HEK293 (cell line): ENCODE data around the gene LSM3.

Experiments used
- CTCF ChIA-PET: fragments of 350-600 bp; formaldehyde crosslinking; extraction: SDS; loops from one replicate; lab custom pipeline; 2021; ENCODE audit warnings: antibody characterized with exemption; lab: Yijun Ruan, JAX
- POLR2A ChIA-PET: fragments of 300-600 bp; formaldehyde crosslinking; extraction: SDS; loops from one replicate; lab custom pipeline; 2020; ENCODE audit warnings: antibody characterized with exemption, inconsistent platforms; lab: Yijun Ruan, JAX
- H3K27ac ChIP-seq: fragments of 200-500 bp; sonication (Bioruptor generic); 2 replicates; pipeline ENCODE4 v1.5.1; 2014; ENCODE audit warnings: low read depth, low read length, control low read depth, inconsistent platforms; ENCODE audit errors: extremely low read depth
- H3K36me3 ChIP-seq, 2 experiments: fragments of 200-500 bp in 1 of 2; sonication (Bioruptor generic) in 1 of 2; 1 replicate in 1 of 2; 2 replicates in 1 of 2; pipeline ENCODE4 v1.5.1; 2014 to 2017; ENCODE audit warnings: inconsistent platforms in 2 of 2, low read length in 2 of 2; ENCODE audit not compliant: control insufficient read depth in 2 of 2, insufficient read depth in 1 of 2
- H3K4me1 ChIP-seq: fragments of 200-500 bp; sonication (Bioruptor generic); 2 replicates; pipeline ENCODE4 v1.5.1; 2014; ENCODE audit warnings: mild to moderate bottlenecking, low read length, inconsistent platforms; ENCODE audit not compliant: control insufficient read depth, insufficient read depth
- H3K4me3 ChIP-seq: 2 replicates; pipeline ENCODE4 v1.5.1; 2011; ENCODE audit warnings: low read depth, mild to moderate bottlenecking, control low read depth, low read length, moderate library complexity
- H3K9me3 ChIP-seq: fragments of 200-500 bp; sonication (Bioruptor generic); 2 replicates; pipeline ENCODE4 v1.5.1; 2014; ENCODE audit warnings: low read depth, low read length, inconsistent platforms; ENCODE audit not compliant: control insufficient read depth, insufficient read depth
- BCL6B ChIP-seq: fragments of 450-650 bp; formaldehyde crosslinking; IDR thresholded peaks from 2 replicates; pipeline ENCODE4 v1.5.1; 2017; ENCODE audit warnings: missing biosample characterization, missing genetic modification characterization
- KLF16 ChIP-seq: fragments of 450-650 bp; formaldehyde crosslinking; IDR thresholded peaks from 2 replicates; pipeline ENCODE4 v1.5.1; 2017; ENCODE audit warnings: missing biosample characterization, missing genetic modification characterization
- MYNN ChIP-seq: fragments of 450-650 bp; formaldehyde crosslinking; IDR thresholded peaks from 2 replicates; pipeline ENCODE4 v1.5.1; 2016; ENCODE audit warnings: missing biosample characterization, missing genetic modification characterization, borderline replicate concordance
- SALL2 ChIP-seq: fragments of 450-650 bp; formaldehyde crosslinking; IDR thresholded peaks from 2 replicates; pipeline ENCODE4 v1.5.0; 2017; ENCODE audit warnings: missing biosample characterization, mild to moderate bottlenecking, missing genetic modification characterization, borderline replicate concordance
- SETDB1 ChIP-seq: IDR thresholded peaks from one replicate; pipeline ENCODE4 v1.6.1; 2017; ENCODE audit warnings: mild to moderate bottlenecking, low read length, moderate library complexity, mixed read lengths; ENCODE audit not compliant: insufficient read length
- YY2 ChIP-seq: fragments of 450-650 bp; formaldehyde crosslinking; IDR thresholded peaks from 2 replicates; pipeline ENCODE4 v1.5.1; 2016; ENCODE audit warnings: missing biosample characterization, missing genetic modification characterization
- ZBTB1 ChIP-seq: fragments of 450-650 bp; formaldehyde crosslinking; IDR thresholded peaks from 2 replicates; pipeline ENCODE4 v1.5.1; 2016; ENCODE audit warnings: missing biosample characterization, missing genetic modification characterization
- ZNF140 ChIP-seq: fragments of 450-650 bp; formaldehyde crosslinking; IDR thresholded peaks from 2 replicates; pipeline ENCODE4 v1.5.1; 2016; ENCODE audit warnings: missing biosample characterization, missing genetic modification characterization
- ZNF184 ChIP-seq: fragments of 450-650 bp; IDR thresholded peaks from 2 replicates; pipeline ENCODE4 v1.5.1; 2018; ENCODE audit warnings: missing biosample characterization, mild to moderate bottlenecking, missing genetic modification characterization
- ZNF2 ChIP-seq: fragments of 450-650 bp; formaldehyde crosslinking; IDR thresholded peaks from 2 replicates; pipeline ENCODE4 v1.5.1; 2016; ENCODE audit warnings: missing biosample characterization, missing genetic modification characterization
- ZNF223 ChIP-seq: fragments of 450-650 bp; formaldehyde crosslinking; IDR thresholded peaks from 2 replicates; pipeline ENCODE4 v1.5.1; 2016; ENCODE audit warnings: missing biosample characterization, missing genetic modification characterization
- ZNF398 ChIP-seq: fragments of 450-650 bp; formaldehyde crosslinking; IDR thresholded peaks from 2 replicates; pipeline ENCODE4 v1.5.1; 2017; ENCODE audit warnings: missing biosample characterization, missing genetic modification characterization
- ZNF548 ChIP-seq: fragments of 450-650 bp; formaldehyde crosslinking; IDR thresholded peaks from 2 replicates; pipeline ENCODE4 v1.5.1; 2016; ENCODE audit warnings: missing biosample characterization, missing genetic modification characterization
- ZNF76 ChIP-seq: fragments of 450-650 bp; formaldehyde crosslinking; IDR thresholded peaks from 2 replicates; pipeline ENCODE4; 2016; ENCODE audit warnings: low read depth, missing biosample characterization, missing genetic modification characterization, borderline replicate concordance
- ZSCAN16 ChIP-seq: fragments of 450-650 bp; formaldehyde crosslinking; IDR thresholded peaks from 2 replicates; pipeline ENCODE4 v1.5.1; 2016; ENCODE audit warnings: missing biosample characterization, missing genetic modification characterization
- TF ChIP-seq, protein P1 (sequence below): fragments of 450-650 bp; formaldehyde crosslinking; IDR thresholded peaks from 2 replicates; pipeline ENCODE4 v1.5.1; 2016; ENCODE audit warnings: missing biosample characterization, missing genetic modification characterization, borderline replicate concordance
- TF ChIP-seq, protein P2 (sequence below): fragments of 450-650 bp; formaldehyde crosslinking; IDR thresholded peaks from 2 replicates; pipeline ENCODE4 v1.5.1; 2016; ENCODE audit warnings: missing biosample characterization, missing genetic modification characterization, borderline replicate concordance

Gene LSM3

DNA sequence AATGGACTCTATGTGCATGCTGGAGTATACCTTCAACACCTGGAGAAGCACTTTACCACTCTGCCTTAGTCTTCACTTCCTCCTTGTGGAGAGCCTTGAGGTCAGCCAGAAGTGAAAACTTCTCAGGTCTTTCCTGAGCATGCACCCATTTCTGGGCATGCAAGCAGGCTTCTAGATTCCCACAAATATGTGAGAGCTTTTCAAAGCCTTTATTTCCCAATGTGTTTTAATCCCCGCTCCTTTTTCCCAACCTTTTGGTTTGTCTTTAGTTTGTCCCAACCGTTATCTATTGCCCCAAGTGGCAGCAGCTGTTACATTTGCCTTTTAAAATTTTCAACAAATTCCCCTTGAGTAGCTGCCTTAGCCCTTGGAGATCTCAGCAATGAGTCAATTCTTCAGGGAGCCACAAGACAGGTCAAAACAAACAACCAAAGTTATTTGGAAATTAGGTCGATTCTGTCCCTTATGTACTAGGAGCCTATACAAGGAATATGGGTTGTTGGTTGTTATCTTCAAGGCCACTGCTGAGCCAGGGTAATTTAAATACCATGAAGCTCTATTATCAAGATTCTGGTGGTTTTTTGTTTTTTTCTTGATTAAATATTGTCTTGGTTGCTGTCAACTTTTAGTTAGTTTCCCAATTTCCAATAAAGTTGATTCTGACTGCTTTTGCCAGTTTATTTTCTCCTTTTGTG is 44.4 kb downstream of the LSM3 start:
- no peaks in the 10 kb centered on the region for H3K9me3 ChIP-seq
- TF ChIP-seq, protein P1, sequence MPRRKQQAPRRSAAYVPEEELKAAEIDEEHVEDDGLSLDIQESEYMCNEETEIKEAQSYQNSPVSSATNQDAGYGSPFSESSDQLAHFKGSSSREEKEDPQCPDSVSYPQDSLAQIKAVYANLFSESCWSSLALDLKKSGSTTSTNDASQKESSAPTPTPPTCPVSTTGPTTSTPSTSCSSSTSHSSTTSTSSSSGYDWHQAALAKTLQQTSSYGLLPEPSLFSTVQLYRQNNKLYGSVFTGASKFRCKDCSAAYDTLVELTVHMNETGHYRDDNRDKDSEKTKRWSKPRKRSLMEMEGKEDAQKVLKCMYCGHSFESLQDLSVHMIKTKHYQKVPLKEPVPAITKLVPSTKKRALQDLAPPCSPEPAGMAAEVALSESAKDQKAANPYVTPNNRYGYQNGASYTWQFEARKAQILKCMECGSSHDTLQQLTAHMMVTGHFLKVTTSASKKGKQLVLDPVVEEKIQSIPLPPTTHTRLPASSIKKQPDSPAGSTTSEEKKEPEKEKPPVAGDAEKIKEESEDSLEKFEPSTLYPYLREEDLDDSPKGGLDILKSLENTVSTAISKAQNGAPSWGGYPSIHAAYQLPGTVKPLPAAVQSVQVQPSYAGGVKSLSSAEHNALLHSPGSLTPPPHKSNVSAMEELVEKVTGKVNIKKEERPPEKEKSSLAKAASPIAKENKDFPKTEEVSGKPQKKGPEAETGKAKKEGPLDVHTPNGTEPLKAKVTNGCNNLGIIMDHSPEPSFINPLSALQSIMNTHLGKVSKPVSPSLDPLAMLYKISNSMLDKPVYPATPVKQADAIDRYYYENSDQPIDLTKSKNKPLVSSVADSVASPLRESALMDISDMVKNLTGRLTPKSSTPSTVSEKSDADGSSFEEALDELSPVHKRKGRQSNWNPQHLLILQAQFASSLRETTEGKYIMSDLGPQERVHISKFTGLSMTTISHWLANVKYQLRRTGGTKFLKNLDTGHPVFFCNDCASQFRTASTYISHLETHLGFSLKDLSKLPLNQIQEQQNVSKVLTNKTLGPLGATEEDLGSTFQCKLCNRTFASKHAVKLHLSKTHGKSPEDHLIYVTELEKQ (tag by site-specific recombination), result no peak
- TF ChIP-seq KLF16 (no peak), ZBTB1 (tag by site-specific recombination) (no peak), MYNN (tag by site-specific recombination) (no peak), SALL2 (tag by site-specific recombination) (no peak), ZNF2 (tag by site-specific recombination) (no peak), ZNF398 (tag by site-specific recombination) (no peak), YY2 (tag by site-specific recombination) (no peak), ZNF140 (tag by site-specific recombination) (no peak), SETDB1 (no peak)
- TF ChIP-seq, protein P2, sequence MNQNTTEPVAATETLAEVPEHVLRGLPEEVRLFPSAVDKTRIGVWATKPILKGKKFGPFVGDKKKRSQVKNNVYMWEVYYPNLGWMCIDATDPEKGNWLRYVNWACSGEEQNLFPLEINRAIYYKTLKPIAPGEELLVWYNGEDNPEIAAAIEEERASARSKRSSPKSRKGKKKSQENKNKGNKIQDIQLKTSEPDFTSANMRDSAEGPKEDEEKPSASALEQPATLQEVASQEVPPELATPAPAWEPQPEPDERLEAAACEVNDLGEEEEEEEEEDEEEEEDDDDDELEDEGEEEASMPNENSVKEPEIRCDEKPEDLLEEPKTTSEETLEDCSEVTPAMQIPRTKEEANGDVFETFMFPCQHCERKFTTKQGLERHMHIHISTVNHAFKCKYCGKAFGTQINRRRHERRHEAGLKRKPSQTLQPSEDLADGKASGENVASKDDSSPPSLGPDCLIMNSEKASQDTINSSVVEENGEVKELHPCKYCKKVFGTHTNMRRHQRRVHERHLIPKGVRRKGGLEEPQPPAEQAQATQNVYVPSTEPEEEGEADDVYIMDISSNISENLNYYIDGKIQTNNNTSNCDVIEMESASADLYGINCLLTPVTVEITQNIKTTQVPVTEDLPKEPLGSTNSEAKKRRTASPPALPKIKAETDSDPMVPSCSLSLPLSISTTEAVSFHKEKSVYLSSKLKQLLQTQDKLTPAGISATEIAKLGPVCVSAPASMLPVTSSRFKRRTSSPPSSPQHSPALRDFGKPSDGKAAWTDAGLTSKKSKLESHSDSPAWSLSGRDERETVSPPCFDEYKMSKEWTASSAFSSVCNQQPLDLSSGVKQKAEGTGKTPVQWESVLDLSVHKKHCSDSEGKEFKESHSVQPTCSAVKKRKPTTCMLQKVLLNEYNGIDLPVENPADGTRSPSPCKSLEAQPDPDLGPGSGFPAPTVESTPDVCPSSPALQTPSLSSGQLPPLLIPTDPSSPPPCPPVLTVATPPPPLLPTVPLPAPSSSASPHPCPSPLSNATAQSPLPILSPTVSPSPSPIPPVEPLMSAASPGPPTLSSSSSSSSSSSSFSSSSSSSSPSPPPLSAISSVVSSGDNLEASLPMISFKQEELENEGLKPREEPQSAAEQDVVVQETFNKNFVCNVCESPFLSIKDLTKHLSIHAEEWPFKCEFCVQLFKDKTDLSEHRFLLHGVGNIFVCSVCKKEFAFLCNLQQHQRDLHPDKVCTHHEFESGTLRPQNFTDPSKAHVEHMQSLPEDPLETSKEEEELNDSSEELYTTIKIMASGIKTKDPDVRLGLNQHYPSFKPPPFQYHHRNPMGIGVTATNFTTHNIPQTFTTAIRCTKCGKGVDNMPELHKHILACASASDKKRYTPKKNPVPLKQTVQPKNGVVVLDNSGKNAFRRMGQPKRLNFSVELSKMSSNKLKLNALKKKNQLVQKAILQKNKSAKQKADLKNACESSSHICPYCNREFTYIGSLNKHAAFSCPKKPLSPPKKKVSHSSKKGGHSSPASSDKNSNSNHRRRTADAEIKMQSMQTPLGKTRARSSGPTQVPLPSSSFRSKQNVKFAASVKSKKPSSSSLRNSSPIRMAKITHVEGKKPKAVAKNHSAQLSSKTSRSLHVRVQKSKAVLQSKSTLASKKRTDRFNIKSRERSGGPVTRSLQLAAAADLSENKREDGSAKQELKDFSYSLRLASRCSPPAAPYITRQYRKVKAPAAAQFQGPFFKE, result no peak
- H3K27ac ChIP-seq, result no peak overlapping the region
- CTCF ChIA-PET, result interaction anchor here (0.6 to 2.6 kb wide), 4 partner anchors 9 to 391 kb away, joined by 3 to 19 read pairs (median 3); no protein-coding TSS in a partner anchor
- POLR2A ChIA-PET, result no interaction called here
- no peaks in the 10 kb centered on the region for H3K36me3 ChIP-seq
- H3K4me3 ChIP-seq, result no peak overlapping the region
- no peaks in the 10 kb centered on the region for H3K4me1 ChIP-seq

DNA sequence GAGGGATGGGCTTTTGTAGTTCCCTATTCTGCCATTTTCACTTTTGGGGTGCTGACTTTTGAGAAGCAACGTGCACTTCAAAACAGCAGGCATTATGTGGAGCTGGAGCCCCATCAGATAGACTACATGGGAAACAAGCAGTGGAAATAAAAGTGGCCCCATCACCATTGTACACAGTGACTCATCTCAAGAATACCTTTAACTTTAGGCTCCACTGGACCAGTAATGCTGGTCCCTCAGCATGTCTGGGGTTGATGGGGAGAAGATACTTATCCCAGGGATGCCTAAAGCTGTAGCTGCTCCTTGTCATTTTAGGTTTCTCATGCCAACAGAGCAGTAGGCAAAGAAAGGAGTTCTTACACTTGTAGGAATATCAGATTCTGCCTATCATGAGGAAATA is 45.0 kb downstream of the LSM3 start:
- Histone ChIP-seq H3K4me3 (no peak overlapping the region), H3K27ac (no peak overlapping the region), H3K9me3 (no peaks in the 10 kb centered on the region), H3K36me3 (no peaks in the 10 kb centered on the region), H3K4me1 (no peaks in the 10 kb centered on the region)
- ChIA-PET POLR2A (no interaction called here), CTCF (interaction anchor here (0.6 to 2.6 kb wide), 2 partner anchors 20 to 391 kb away, joined by 3 to 19 read pairs; no protein-coding TSS in a partner anchor)
- TF ChIP-seq ZSCAN16 (no peak), ZNF76 (tag by site-specific recombination) (no peak), ZNF184 (no peak), ZNF223 (tag by site-specific recombination) (no peak), BCL6B (tag by site-specific recombination) (no peak), ZNF548 (tag by site-specific recombination) (no peak)
